ENCODE data around the gene PUSL1. TPM values are rescaled to one million over a fixed set of nuclear protein-coding genes. Genes with fewer than 3 reads are reported as not detected.
A peak's percentile ranks its signal among the peaks of the same experiment; 100 is the strongest.

PUSL1 gene
- total RNA-seq, 1 donor from 2014 or later = 45.5 TPM

DNA sequence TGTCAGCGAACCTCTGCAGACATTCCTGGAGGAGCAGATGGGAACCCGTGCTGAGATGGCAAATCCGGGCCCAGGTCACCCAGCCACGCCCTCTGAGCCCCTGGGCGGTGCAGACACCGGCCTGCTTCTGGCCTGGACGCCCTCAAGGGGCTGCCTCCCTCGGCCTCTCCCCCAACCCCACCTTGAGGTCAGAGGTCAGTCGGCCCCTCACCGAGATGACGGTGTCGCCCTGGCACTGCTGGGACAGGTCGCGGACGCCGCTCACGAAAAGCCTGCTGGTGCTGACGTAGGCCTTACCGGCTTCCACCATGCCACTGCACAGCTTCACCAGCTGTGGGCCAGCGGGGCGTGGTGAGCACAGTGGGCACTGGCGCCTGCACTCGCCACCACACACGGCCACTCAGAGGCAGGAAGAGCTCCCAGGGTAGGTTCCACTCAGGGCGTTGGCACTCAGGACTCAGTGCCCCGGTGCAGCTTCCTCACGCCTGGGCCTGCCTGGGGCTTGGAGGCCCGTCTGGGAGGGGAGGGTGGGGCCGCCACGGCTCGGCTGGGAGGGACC lies 5.4 kb upstream of the PUSL1 start:
- Mint-ChIP-seq H3K27me3 (ENCODE audit: unreplicated experiment) (peaks cover 42% of the 10 kb centered on the region), H3K36me3 (ENCODE audit: unreplicated experiment) (no peaks in the 10 kb centered on the region), H3K27ac (ENCODE audit: unreplicated experiment) (peak overlapping the region; percentile 86), H3K4me1 (ENCODE audit: low read depth, unreplicated experiment) (peaks cover 6% of the 10 kb centered on the region), H3K9me3 (ENCODE audit: unreplicated experiment) (peaks cover 30% of the 10 kb centered on the region), H3K4me3 (ENCODE audit: unreplicated experiment) (peak overlapping the region; percentile 70)
- TF ChIP-seq, protein P1, sequence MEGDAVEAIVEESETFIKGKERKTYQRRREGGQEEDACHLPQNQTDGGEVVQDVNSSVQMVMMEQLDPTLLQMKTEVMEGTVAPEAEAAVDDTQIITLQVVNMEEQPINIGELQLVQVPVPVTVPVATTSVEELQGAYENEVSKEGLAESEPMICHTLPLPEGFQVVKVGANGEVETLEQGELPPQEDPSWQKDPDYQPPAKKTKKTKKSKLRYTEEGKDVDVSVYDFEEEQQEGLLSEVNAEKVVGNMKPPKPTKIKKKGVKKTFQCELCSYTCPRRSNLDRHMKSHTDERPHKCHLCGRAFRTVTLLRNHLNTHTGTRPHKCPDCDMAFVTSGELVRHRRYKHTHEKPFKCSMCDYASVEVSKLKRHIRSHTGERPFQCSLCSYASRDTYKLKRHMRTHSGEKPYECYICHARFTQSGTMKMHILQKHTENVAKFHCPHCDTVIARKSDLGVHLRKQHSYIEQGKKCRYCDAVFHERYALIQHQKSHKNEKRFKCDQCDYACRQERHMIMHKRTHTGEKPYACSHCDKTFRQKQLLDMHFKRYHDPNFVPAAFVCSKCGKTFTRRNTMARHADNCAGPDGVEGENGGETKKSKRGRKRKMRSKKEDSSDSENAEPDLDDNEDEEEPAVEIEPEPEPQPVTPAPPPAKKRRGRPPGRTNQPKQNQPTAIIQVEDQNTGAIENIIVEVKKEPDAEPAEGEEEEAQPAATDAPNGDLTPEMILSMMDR (IDR thresholded peaks at IDR 0.05; ENCODE audit: partially characterized antibody, unreplicated experiment) = no peak
- DNase-seq = peak; percentile 57

DNA sequence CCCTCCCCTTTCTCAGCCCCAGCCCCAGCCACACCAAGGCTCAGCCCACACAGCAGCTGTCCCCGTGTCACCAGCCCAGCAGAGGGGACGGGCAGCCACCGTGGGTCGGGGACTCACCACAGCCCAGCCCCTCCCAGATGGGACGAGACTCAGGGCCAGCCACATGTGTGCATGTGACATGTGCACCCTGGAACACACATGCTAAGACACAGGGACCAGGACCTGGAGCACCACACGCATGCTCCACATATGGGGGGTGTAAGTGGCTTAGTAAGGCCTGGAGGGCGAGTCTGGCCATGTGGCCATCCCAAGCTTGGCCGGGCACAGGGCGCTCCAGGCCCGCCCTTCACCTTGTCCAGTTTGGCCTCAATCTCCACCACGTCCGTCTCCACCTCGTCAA lies 4.7 kb upstream of the PUSL1 start:
- H3K4me3 Mint-ChIP-seq (ENCODE audit: unreplicated experiment) = peak overlapping the region; percentile 77
- H3K27me3 Mint-ChIP-seq (ENCODE audit: unreplicated experiment) = peaks cover 39% of the 10 kb centered on the region
- peak overlapping the region; percentile 84 for H3K27ac Mint-ChIP-seq (ENCODE audit: unreplicated experiment)
- H3K9me3 Mint-ChIP-seq (ENCODE audit: unreplicated experiment) = peaks cover 27% of the 10 kb centered on the region
- peaks cover 6% of the 10 kb centered on the region for H3K4me1 Mint-ChIP-seq (ENCODE audit: low read depth, unreplicated experiment)
- H3K36me3 Mint-ChIP-seq (ENCODE audit: unreplicated experiment) = no peaks in the 10 kb centered on the region
- DNase-seq = no peak
- TF ChIP-seq, protein P1 (IDR thresholded peaks at IDR 0.05; ENCODE audit: partially characterized antibody, unreplicated experiment) = no peak

GRCh38 chr1:1304331-1305299 lies 3.8 kb upstream of the PUSL1 start:
- Mint-ChIP-seq H3K4me3 (ENCODE audit: unreplicated experiment) (peak overlapping the region; percentile 88), H3K27ac (ENCODE audit: unreplicated experiment) (peak overlapping the region; percentile 99), H3K27me3 (ENCODE audit: unreplicated experiment) (peaks cover 31% of the 10 kb centered on the region), H3K9me3 (ENCODE audit: unreplicated experiment) (peaks cover 24% of the 10 kb centered on the region), H3K36me3 (ENCODE audit: unreplicated experiment) (no peaks in the 10 kb centered on the region), H3K4me1 (ENCODE audit: low read depth, unreplicated experiment) (peaks cover 6% of the 10 kb centered on the region)
- TF ChIP-seq, protein P1 (IDR thresholded peaks at IDR 0.05; ENCODE audit: partially characterized antibody, unreplicated experiment) = no peak
- DNase-seq = peak; percentile 94

GRCh38 chr1:1305300-1306069 lies 2.9 kb upstream of the PUSL1 start:
- TF ChIP-seq, protein P1 (IDR thresholded peaks at IDR 0.05; ENCODE audit: partially characterized antibody, unreplicated experiment) = no peak
- no peaks in the 10 kb centered on the region for H3K36me3 Mint-ChIP-seq (ENCODE audit: unreplicated experiment)
- peak overlapping the region; percentile 97 for H3K4me3 Mint-ChIP-seq (ENCODE audit: unreplicated experiment)
- no peaks in the 10 kb centered on the region for H3K4me1 Mint-ChIP-seq (ENCODE audit: low read depth, unreplicated experiment)
- peaks cover 21% of the 10 kb centered on the region for H3K9me3 Mint-ChIP-seq (ENCODE audit: unreplicated experiment)
- peak overlapping the region; percentile 99 for H3K27ac Mint-ChIP-seq (ENCODE audit: unreplicated experiment)
- peaks cover 27% of the 10 kb centered on the region for H3K27me3 Mint-ChIP-seq (ENCODE audit: unreplicated experiment)
- peak; percentile 78 for DNase-seq

Data from glutamatergic neuron (in vitro differentiated cells).